Endothelial cell (in vitro differentiated cells): Measurements from ENCODE around the gene CNP. TPM values are rescaled to one million over a fixed set of nuclear protein-coding genes. Genes with fewer than 3 reads are reported as not detected.
"Not testable (repeated sequence)": the region's sequence is repeated elsewhere in the genome, so short reads cannot be mapped to it uniquely, and the experiment has no call there.

ENCODE experiments used
- DNase-seq: peaks from one replicate; pipeline ENCODE4 v3.0.0; 2021; ENCODE audit warnings: low spot score
- H3K27ac Mint-ChIP-seq: one replicate; pipeline ENCODE4 v1.8.0; 2021; ENCODE audit warnings: mixed read lengths, inconsistent platforms; ENCODE audit not compliant: unreplicated experiment
- H3K27me3 Mint-ChIP-seq: one replicate; pipeline ENCODE4 v1.8.0; 2021; ENCODE audit warnings: mild to moderate bottlenecking, moderate library complexity, mixed read lengths, inconsistent platforms; ENCODE audit not compliant: unreplicated experiment
- H3K36me3 Mint-ChIP-seq: one replicate; pipeline ENCODE4 v1.8.0; 2021; ENCODE audit warnings: mild to moderate bottlenecking, low read depth, mixed read lengths, inconsistent platforms; ENCODE audit not compliant: unreplicated experiment
- H3K4me1 Mint-ChIP-seq: one replicate; pipeline ENCODE4 v1.8.0; 2021; ENCODE audit warnings: mild to moderate bottlenecking, mixed read lengths, inconsistent platforms; ENCODE audit not compliant: unreplicated experiment
- H3K4me3 Mint-ChIP-seq: one replicate; pipeline ENCODE4 v1.8.0; 2021; ENCODE audit warnings: mild to moderate bottlenecking, mixed read lengths, inconsistent platforms; ENCODE audit not compliant: unreplicated experiment
- H3K9me3 Mint-ChIP-seq: one replicate; pipeline ENCODE4 v1.8.0; 2021; ENCODE audit warnings: mixed read lengths, inconsistent platforms; ENCODE audit not compliant: unreplicated experiment
- CTCF ChIP-seq: fragments of 200-600 bp; sonication (generic); IDR thresholded peaks from one replicate; pipeline ENCODE4 v1.5.0; 2021; ENCODE audit warnings: antibody characterized with exemption; ENCODE audit not compliant: unreplicated experiment
- total RNA-seq: library from RNA; stranded (reverse); fragmentation: NEBNext Ultra II Directional; extraction: Animal tissue kit (Norgen Biotek cat#: 25700); gene quantifications from one replicate; pipeline ENCODE4 v1.2.1, GENCODE V29; 2021; ENCODE audit not compliant: unreplicated experiment

Gene CNP
- total RNA-seq, 1 donor from 2014 or later = 82.1 TPM

- H3K4me1 Mint-ChIP-seq = peaks cover 4% of the 10 kb centered on the region
- H3K27me3 Mint-ChIP-seq = no peaks in the 10 kb centered on the region
- H3K27ac Mint-ChIP-seq = no peak overlapping the region
- peaks cover 17% of the 10 kb centered on the region for H3K36me3 Mint-ChIP-seq
- no peak for DNase-seq
- no peak for TF ChIP-seq CTCF
- no peaks in the 10 kb centered on the region for H3K9me3 Mint-ChIP-seq
- no peak overlapping the region for H3K4me3 Mint-ChIP-seq
Measured at GRCh38 chr17:42001729-42002128, 35.1 kb downstream of the CNP start.

GRCh38 chr17:42002175-42002791 is 35.7 kb downstream of the CNP start:
- peaks cover 4% of the 10 kb centered on the region for H3K4me1 Mint-ChIP-seq
- H3K4me3 Mint-ChIP-seq = no peak overlapping the region
- peaks cover 17% of the 10 kb centered on the region for H3K36me3 Mint-ChIP-seq
- H3K27me3 Mint-ChIP-seq = no peaks in the 10 kb centered on the region
- no peak for TF ChIP-seq CTCF
- no peak for DNase-seq
- no peaks in the 10 kb centered on the region for H3K9me3 Mint-ChIP-seq
- no peak overlapping the region for H3K27ac Mint-ChIP-seq

GRCh38 chr17:42002792-42003301 is 36.3 kb downstream of the CNP start:
- peak overlapping the region; percentile 14 for H3K27ac Mint-ChIP-seq
- no peak overlapping the region for H3K4me3 Mint-ChIP-seq
- TF ChIP-seq CTCF = no peak
- no peak for DNase-seq
- H3K36me3 Mint-ChIP-seq = peaks cover 17% of the 10 kb centered on the region
- H3K9me3 Mint-ChIP-seq = no peaks in the 10 kb centered on the region
- peaks cover 4% of the 10 kb centered on the region for H3K4me1 Mint-ChIP-seq
- H3K27me3 Mint-ChIP-seq = no peaks in the 10 kb centered on the region

GRCh38 chr17:42005166-42005565 is 38.6 kb downstream of the CNP start:
- H3K27me3 Mint-ChIP-seq = no peaks in the 10 kb centered on the region
- no peak for DNase-seq
- H3K27ac Mint-ChIP-seq = no peak overlapping the region
- no peak overlapping the region for H3K4me3 Mint-ChIP-seq
- no peaks in the 10 kb centered on the region for H3K9me3 Mint-ChIP-seq
- H3K4me1 Mint-ChIP-seq = peaks cover 4% of the 10 kb centered on the region
- TF ChIP-seq CTCF = no peak
- peaks cover 11% of the 10 kb centered on the region for H3K36me3 Mint-ChIP-seq

- Mint-ChIP-seq H3K36me3 (peaks cover 3% of the 10 kb centered on the region), H3K9me3 (no peaks in the 10 kb centered on the region), H3K4me1 (peaks cover 13% of the 10 kb centered on the region), H3K4me3 (no peak overlapping the region), H3K27ac (no peak overlapping the region), H3K27me3 (no peaks in the 10 kb centered on the region)
- TF ChIP-seq CTCF = no peak
- DNase-seq = no peak
Measured at GRCh38 chr17:42009170-42009569, 42.6 kb downstream of the CNP start.

- not testable (repeated sequence) for H3K27me3 Mint-ChIP-seq, H3K27ac Mint-ChIP-seq, H3K9me3 Mint-ChIP-seq, H3K36me3 Mint-ChIP-seq, H3K4me3 Mint-ChIP-seq, DNase-seq
- peaks cover 13% of the 10 kb centered on the region for H3K4me1 Mint-ChIP-seq
Measured at GRCh38 chr17:42010266-42010680, 43.7 kb downstream of the CNP start.
